Peyer's patch (tissue), 4 donors: ENCODE measurements around the gene SLC25A23. TPM values are rescaled to one million over a fixed set of nuclear protein-coding genes. Genes with fewer than 3 reads are reported as not detected.
A peak's percentile ranks its signal among the peaks of the same experiment; 100 is the strongest.

Source experiments
- DNase-seq, 3 donors: peaks; one replicate each; pipeline ENCODE4 v3.0.0-alpha.2; 2017 to 2019
- H3K27ac ChIP-seq, 4 donors: fragments of 200-600 bp; sonication (generic); one replicate each; pipeline ENCODE4 v1.5.1; 2016 to 2019
- H3K27me3 ChIP-seq, 2 donors: fragments of 200-600 bp; sonication (generic); one replicate each; pipeline ENCODE4 v1.5.1; 2019
- H3K36me3 ChIP-seq, 3 donors: fragments of 200-600 bp; sonication (generic); one replicate each; pipeline ENCODE4 v1.5.1; 2016 to 2019
- H3K4me1 ChIP-seq, 4 donors: fragments of 200-600 bp; sonication (generic); one replicate each; pipeline ENCODE4 v1.5.1; 2016 to 2019
- H3K4me3 ChIP-seq, 4 donors: fragments of 200-600 bp; sonication (generic); 1 replicate in 3 of 4; 2 replicates in 1 of 4; pipeline ENCODE4 v1.5.1; 2016 to 2019; ENCODE audit warnings: mild to moderate bottlenecking in 1 of 4
- H3K9me3 ChIP-seq, 4 donors: fragments of 200-600 bp; sonication (generic); one replicate each; pipeline ENCODE4 v1.5.1; 2016 to 2019; ENCODE audit warnings: mild to moderate bottlenecking in 1 of 4
- POLR2A ChIP-seq, 2 donors: fragments of 450-650 bp; IDR thresholded peaks; one replicate each; pipeline ENCODE4 v1.5.1; 2017; ENCODE audit warnings: antibody characterized with exemption in 2 of 2, mild to moderate bottlenecking in 2 of 2, moderate library complexity in 2 of 2
- total RNA-seq, 4 donors: library from RNA; depleted of rRNA; stranded (reverse); fragments of >200 nt; gene quantifications; one replicate each; pipeline ENCODE4 v1.1.0, GENCODE V29; 2016
- TF ChIP-seq, protein P1 (sequence below), 6 experiments: fragments of 450-650 bp in 4 of 6; fragments of 200-600 bp in 2 of 6; sonication (generic) in 1 of 6; IDR thresholded peaks; one replicate each; pipeline ENCODE4 v1.5.1; 2017 to 2019; ENCODE audit warnings: antibody characterized with exemption in 6 of 6, mild to moderate bottlenecking in 3 of 6, moderate library complexity in 1 of 6

SLC25A23 gene
- total RNA-seq, 4 donors from 2014 or later, result 69.3 to 209 (median 122) TPM

DNA sequence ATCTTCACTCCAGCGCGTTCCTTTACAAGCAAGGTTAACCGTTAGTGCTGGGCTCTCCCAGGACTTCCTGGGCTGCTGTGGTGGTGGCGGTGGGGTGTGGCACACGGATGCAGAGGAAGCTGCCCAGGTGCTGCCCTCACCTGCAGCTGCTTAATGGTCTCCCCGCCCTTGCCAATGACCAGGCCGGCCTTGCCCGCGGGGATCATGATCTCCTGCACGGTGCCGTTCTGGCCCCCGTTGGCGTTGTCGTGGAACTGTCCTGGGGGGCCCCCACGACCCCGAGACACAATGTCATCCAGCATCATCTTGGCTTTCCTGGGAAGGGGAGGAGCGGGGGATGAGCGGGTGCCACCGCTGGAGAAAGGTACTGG, 41.0 kb downstream of the SLC25A23 start:
- no peaks in the 10 kb centered on the region for H3K9me3 ChIP-seq
- H3K27ac ChIP-seq, result no peak overlapping the region
- H3K4me3 ChIP-seq, result no peak overlapping the region
- no peaks in the 10 kb centered on the region for H3K27me3 ChIP-seq
- TF ChIP-seq, protein P1, sequence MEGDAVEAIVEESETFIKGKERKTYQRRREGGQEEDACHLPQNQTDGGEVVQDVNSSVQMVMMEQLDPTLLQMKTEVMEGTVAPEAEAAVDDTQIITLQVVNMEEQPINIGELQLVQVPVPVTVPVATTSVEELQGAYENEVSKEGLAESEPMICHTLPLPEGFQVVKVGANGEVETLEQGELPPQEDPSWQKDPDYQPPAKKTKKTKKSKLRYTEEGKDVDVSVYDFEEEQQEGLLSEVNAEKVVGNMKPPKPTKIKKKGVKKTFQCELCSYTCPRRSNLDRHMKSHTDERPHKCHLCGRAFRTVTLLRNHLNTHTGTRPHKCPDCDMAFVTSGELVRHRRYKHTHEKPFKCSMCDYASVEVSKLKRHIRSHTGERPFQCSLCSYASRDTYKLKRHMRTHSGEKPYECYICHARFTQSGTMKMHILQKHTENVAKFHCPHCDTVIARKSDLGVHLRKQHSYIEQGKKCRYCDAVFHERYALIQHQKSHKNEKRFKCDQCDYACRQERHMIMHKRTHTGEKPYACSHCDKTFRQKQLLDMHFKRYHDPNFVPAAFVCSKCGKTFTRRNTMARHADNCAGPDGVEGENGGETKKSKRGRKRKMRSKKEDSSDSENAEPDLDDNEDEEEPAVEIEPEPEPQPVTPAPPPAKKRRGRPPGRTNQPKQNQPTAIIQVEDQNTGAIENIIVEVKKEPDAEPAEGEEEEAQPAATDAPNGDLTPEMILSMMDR (IDR thresholded peaks at IDR 0.05), result no peak
- TF ChIP-seq POLR2A (IDR thresholded peaks at IDR 0.05), result no peak
- H3K36me3 ChIP-seq, result peaks cover 0 to 82% (median 0%) of the 10 kb centered on the region in 3 donors
- H3K4me1 ChIP-seq, result peaks cover 0 to 12% (median 4%) of the 10 kb centered on the region in 4 donors
- DNase-seq, result no peak

DNA sequence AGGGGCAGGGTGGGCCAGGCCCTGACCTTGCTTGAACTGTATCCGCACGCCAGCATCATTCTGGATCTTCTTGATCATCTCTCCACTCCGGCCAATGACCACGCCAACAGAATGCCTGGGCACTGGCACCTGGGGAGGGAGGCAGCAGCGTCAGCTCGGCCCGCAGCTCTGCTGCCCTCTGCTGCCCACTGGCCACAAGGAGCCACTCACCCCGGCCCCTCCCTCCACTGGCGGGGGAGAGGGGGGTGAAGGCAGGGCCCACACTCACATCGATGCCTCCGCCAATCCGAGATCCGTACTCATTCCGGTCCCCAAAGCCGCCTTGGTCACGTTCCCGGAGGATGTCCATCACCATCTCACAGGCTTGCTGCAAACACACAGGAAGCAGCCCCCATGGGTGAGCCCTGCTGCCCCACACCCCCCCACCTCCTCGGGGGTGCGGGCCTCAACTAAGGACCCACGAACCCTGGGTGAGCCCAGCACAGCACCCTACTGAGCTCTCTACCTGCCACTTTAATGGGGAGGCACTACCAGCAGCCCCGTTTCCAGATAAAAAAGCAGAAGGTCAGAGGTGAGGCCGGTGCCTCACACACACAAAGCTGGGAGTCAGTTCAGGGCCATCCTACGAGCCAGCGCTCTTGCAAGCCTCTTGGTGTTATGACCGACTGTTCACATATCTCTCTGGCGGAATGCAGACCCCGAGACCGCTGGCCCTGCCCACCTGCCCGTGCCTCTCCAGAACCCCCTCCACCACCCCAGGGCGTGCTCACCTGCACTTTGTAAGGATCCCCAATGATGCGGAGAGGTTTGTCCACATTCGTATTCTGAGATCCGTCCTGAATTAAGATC, 41.7 kb downstream of the SLC25A23 start:
- Histone ChIP-seq H3K4me3 (no peak overlapping the region), H3K27me3 (no peaks in the 10 kb centered on the region), H3K9me3 (no peaks in the 10 kb centered on the region), H3K27ac (no peak overlapping the region), H3K36me3 (peaks cover 0 to 82% (median 0%) of the 10 kb centered on the region in 3 donors), H3K4me1 (peaks cover 0 to 12% (median under 1%) of the 10 kb centered on the region in 4 donors)
- TF ChIP-seq POLR2A (IDR thresholded peaks at IDR 0.05), result no peak
- TF ChIP-seq, protein P1 (IDR thresholded peaks at IDR 0.05), result peak in 3 of 6 experiments; percentile 32 to 42 (median 35)
- DNase-seq, result no peak

DNA sequence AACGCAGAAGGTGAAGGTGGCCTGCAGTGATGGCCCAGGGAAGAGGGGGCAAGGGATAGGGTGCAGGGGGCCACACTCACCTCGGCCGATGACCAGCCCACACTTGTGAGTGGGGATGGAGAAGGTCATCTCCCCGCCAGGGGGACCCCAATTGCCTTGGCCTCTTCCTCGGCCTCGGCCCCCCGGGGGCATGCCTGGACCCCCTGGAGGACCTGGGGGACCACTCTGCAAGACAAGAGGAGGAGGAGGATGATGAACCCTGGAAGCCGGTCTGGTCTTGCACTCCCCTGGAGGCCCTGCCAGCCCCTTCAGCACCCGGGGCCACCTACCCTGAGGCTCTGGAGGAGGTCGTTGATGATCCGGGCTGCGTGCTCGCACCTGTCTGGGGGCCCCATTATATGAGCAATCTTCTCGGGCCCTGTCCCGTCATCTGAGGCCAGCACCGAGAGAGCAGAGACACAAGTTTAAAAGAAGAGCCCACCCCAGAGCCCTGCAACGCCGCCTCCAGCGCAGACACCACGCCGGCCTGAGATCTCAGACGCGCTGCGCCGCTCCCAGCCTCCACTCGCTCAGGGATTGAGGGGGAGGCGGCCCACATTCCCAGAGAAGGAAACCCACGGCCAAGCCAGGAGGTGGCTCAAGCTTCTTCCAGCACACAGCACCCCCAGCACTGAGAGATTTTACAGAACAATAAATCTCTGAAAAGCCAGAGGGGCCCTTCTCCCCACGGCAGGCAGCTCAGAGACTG, 42.8 kb downstream of the SLC25A23 start:
- no peak overlapping the region for H3K27ac ChIP-seq

DNA sequence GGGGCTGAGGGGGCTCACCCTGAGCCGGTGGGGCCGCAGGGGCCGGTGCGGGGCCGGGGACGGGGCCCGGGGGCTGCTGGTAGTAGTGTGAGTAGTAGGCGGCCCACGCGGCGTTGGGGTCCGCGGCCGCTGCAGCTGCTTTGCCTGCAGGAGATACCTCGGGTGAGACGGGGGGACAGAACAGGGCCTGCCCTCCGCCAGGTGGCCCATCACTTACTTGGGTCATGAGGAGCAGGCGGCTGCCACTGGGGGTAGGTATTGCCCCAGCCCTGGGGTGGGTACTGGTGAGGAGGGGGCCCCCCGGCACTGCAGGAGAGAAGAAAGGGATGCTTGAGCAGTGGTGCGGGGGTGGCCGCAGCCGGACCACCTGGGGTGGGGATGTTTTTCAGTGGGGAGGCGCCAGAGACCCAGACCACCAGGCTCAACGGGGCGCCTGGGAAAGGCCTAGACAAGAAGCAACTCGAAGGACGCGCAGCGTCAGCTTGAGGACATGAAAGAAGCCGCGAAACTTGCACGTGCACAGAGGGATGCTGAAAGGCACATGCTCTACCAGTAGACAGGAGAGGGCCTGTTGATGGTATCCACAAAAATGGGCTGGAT, 43.9 kb downstream of the SLC25A23 start:
- DNase-seq, result no peak
- H3K4me3 ChIP-seq, result no peak overlapping the region
- no peak for TF ChIP-seq POLR2A (IDR thresholded peaks at IDR 0.05)
- TF ChIP-seq, protein P1 (IDR thresholded peaks at IDR 0.05), result no peak
- no peak overlapping the region for H3K27ac ChIP-seq
- no peaks in the 10 kb centered on the region for H3K27me3 ChIP-seq
- no peaks in the 10 kb centered on the region for H3K9me3 ChIP-seq
- peaks cover 0 to 13% (median 0%) of the 10 kb centered on the region in 4 donors for H3K4me1 ChIP-seq
- H3K36me3 ChIP-seq, result peaks cover 0 to 69% (median 0%) of the 10 kb centered on the region in 3 donors

More for the DNA sequence above, 42.8 kb downstream of the SLC25A23 start:
- peaks cover 0 to 79% (median 0%) of the 10 kb centered on the region in 3 donors for H3K36me3 ChIP-seq
- H3K4me1 ChIP-seq, result peaks cover 0 to 13% (median 0%) of the 10 kb centered on the region in 4 donors
- TF ChIP-seq, protein P1 (IDR thresholded peaks at IDR 0.05), result no peak
- TF ChIP-seq POLR2A (IDR thresholded peaks at IDR 0.05), result no peak
- no peaks in the 10 kb centered on the region for H3K27me3 ChIP-seq
- H3K4me3 ChIP-seq, result no peak overlapping the region
- DNase-seq, result no peak
- no peaks in the 10 kb centered on the region for H3K9me3 ChIP-seq

DNA sequence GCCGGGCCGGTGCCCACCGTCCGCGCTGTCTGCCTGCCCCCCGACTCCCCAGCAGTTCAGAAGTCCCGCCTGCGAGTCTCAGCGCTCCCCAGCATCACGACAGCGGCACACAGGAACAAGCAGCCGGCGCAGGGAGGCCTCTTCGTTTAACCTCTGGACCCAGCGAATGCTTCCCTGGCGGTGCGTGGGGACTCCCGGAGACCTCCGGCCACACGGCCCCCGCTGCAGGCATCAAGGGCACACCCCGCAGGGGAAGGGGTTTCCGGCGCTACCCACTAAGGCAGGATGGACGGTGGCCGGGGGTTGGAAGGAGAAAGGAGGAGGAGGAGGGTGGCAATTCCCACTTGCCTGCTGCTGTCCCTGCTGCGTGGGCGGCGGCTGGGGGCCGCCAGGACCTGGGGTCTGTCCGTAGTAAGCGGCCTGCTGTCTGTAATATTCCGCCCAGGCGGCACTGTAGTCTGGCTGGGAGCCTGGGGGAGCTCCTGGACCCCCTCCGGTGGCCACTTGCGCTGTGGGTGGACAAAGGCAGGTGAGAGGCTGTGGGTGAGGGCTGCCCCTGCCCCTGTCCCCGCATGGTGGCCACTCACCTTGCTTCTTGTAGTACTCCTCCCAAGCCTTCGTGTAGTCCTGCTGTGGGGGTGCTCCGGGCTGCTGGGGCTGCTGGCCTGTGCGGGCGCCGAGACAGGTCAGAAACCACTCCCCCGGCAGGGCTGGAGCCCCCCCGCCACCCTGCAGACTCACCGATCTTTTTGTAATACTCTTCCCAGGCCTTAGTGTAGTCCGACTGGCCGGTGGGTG, 44.6 kb downstream of the SLC25A23 start:
- Histone ChIP-seq H3K4me1 (peaks cover 0 to 13% (median 0%) of the 10 kb centered on the region in 4 donors), H3K27ac (no peak overlapping the region), H3K4me3 (no peak overlapping the region), H3K27me3 (no peaks in the 10 kb centered on the region), H3K9me3 (no peaks in the 10 kb centered on the region), H3K36me3 (peaks cover 0 to 62% (median 0%) of the 10 kb centered on the region in 3 donors)
- no peak for TF ChIP-seq POLR2A (IDR thresholded peaks at IDR 0.05)
- TF ChIP-seq, protein P1 (IDR thresholded peaks at IDR 0.05), result no peak
- DNase-seq, result no peak
